ENCODE measurements around the gene CACNG4.

GRCh38 chr17:67059372-67059771, 94.9 kb downstream of the CACNG4 start:
- TF ChIP-seq CTCF (IDR thresholded peaks at IDR 0.05 in 4 of 5, conservative IDR thresholded peaks at IDR 0.05 in 1 of 5): no peak
- no peak for TF ChIP-seq POLR2A (IDR thresholded peaks at IDR 0.05)
